Stimulated activated CD8-positive, alpha-beta memory T cell treated with anti-CD3 and anti-CD28 coated beads, Interleukin-4, amount 100 ng/mL, for 4 hours (primary cell): ENCODE results near the gene CT45A3.
"Not testable (repeated sequence)": the region's sequence is repeated elsewhere in the genome, so short reads cannot be mapped to it uniquely, and the experiment has no call there.

ENCODE experiments used
- DNase-seq, 2 donors: peaks; one replicate each; pipeline ENCODE4 v3.0.0-alpha.2; 2020; ENCODE audit warnings: low read depth in 2 of 2, low spot score in 1 of 2

Gene CT45A3, protein sequence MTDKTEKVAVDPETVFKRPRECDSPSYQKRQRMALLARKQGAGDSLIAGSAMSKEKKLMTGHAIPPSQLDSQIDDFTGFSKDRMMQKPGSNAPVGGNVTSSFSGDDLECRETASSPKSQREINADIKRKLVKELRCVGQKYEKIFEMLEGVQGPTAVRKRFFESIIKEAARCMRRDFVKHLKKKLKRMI

DNA sequence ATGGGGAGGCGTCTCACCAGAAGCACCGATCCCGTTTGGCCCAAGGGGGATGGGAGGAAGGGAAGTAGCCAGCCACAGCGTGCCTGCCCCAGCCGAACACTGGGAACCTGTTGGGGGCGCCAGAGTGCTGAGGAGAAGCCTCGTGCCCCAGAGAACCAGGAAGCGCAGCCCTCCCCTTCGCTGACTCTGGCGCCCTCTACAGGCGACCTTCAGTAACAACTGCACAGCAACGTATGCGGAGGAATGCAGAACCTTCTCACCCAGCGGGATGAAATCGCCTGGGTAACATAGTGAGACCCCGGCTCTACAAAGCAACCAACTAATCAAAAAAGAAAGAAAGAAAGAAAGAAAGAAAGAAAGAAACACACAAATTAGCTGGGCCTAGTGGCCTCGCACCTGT, at the start of gene CT45A3:
Gene CT45A3 (minus strand): TSS at position 101 of the 400 bp plus-strand sequence. CDS start 3,747 bp downstream, outside the sequence.
- not testable (repeated sequence) for DNase-seq

DNA sequence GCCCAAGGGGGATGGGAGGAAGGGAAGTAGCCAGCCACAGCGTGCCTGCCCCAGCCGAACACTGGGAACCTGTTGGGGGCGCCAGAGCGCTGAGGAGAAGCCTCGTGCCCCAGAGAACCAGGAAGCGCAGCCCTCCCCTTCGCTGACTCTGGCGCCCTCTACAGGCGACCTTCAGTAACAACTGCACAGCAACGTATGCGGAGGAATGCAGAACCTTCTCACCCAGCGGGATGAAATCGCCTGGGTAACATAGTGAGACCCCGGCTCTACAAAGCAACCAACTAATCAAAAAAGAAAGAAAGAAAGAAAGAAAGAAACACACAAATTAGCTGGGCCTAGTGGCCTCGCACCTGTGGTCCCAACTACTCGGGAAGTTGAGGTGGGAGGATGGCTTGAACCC, 34.7 kb upstream of the CT45A3 start, which contains the start of gene CT45A6:
Gene CT45A6 (minus strand): TSS at position 101 of the 400 bp plus-strand sequence. CDS start 3,794 bp downstream, outside the sequence.
- DNase-seq = not testable (repeated sequence)

DNA sequence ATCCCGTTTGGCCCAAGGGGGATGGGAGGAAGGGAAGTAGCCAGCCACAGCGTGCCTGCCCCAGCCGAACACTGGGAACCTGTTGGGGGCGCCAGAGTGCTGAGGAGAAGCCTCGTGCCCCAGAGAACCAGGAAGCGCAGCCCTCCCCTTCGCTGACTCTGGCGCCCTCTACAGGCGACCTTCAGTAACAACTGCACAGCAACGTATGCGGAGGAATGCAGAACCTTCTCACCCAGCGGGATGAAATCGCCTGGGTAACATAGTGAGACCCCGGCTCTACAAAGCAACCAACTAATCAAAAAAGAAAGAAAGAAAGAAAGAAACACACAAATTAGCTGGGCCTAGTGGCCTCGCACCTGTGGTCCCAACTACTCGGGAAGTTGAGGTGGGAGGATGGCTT, 17.4 kb upstream of the CT45A3 start, which contains the start of gene CT45A5:
Gene CT45A5 (minus strand): TSS at position 101 of the 400 bp plus-strand sequence. CDS start 3,774 bp downstream, outside the sequence.
- not testable (repeated sequence) for DNase-seq

DNA sequence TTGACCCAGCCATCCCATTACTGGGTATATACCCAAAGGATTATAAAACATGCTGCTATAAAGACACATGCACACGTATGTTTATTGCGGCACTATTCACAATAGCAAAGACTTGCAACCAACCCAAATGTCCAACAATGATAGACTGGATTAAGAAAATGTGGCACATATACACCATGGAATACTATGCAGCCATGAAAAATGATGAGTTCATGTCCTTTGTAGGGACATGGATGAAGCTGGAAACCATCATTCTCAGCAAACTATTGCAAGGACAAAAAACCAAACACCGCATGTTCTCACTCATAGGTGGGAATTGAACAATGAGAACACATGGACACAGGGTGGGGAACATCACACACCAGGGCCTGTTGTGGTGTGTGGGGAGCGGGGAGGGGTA, 23.3 kb downstream of the CT45A3 start:
- not testable (repeated sequence) for DNase-seq

GRCh38 chrX:135741192-135741715, 26.7 kb downstream of the CT45A3 start:
- DNase-seq = no peak

GRCh38 chrX:135740681-135741149, 27.3 kb downstream of the CT45A3 start:
- no peak for DNase-seq

DNA sequence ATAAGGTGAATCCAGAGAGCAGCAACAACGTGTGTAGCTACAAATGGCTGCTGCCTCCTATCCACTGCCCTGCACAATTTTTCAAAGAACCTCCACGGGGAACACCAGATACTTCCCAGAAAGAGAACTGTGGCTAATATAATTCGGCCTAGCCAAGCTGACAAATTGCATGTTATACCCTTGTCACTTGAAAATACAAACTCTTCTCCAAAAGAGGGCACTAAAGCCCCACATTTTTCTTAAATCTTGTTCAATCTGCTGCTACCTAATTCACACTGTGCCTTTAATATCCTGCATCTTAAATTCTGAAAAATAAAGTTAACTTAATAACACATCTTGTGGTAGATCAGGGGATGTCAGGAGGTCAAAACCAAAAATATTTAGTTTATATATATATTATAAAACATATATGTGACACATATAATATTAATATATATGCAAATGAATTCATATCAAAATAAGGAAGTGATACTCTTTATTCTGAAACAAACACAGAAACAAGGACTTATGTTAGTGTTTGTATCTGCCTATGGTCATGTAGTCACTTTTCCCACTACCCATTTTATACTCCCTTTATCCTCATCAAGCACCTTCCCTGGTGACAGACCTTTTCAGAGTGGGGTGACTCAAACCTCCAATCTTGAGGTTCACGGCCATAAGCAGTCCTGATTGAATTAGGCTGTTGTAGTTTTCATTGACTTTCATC, 30.5 kb downstream of the CT45A3 start:
- DNase-seq = no peak

DNA sequence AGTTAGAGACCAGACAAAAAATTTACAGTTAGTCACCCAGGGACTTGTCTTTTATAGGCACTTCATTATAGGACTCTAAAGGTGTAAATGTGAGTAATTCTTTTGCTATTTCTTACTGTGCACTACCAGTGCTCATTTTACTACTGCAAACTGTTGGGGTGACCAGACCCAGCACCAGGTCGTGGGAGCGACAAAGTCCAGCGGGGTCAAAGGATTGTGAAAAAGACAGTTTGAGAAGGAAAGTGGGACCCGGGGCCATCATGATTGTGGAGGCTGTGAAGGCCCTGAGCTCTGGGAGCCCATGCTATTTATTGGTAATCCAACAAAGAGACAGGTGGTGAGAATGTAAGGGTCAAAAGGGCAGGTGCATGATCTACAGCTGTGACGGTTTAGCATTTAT, 33.3 kb downstream of the CT45A3 start:
- DNase-seq = not testable (repeated sequence)

- no peak for DNase-seq
Measured at GRCh38 chrX:135713795-135714194, 54.2 kb downstream of the CT45A3 start.

DNA sequence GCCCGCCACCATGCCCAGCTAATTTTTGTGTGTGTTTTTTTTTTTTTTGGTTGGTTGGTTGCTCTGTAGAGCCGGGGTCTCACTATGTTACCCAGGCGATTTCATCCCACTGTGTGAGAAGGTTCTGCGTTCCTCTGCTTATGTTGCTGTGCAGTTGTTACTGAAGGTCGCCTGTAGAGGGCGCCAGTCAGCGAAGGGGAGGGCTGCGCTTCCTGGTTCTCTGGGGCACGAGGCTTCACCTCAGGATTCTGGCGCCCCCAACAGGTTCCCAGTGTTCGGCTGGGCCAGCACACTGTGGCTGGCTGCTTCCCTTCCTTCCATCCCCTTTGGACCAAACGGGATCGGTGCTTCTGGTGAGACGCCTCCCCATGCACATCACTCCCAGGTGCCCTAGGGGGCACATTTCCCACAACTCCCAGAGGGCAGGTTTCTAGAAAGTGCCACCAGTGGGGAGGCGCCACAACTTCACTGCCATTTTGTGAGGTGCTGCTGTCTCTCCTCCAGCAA, 54.8 kb downstream of the CT45A3 start, which contains the start of gene CT45A1:
Gene CT45A1 (plus strand): TSS at position 457 of the 507 bp plus-strand sequence. CDS start 5,302 bp downstream, outside the sequence.
- not testable (repeated sequence) for DNase-seq
